DOHH2 (cell line): Measurements from ENCODE around the gene SLC6A12.

Experiments
- H3F3A ChIP-seq: fragments of 200-600 bp; sonication (generic), shearing (Covaris generic); 2 replicates; pipeline ENCODE4 v1.6.0; 2016; ENCODE audit warnings: antibody characterized with exemption, mild to moderate bottlenecking; ENCODE audit not compliant: control insufficient read depth, insufficient read depth
- H3K27ac ChIP-seq: fragments of 200-600 bp; sonication (generic); 2 replicates; pipeline ENCODE4 v1.5.1; 2014; ENCODE audit warnings: low read depth, mild to moderate bottlenecking, low read length, moderate library complexity
- H3K27me3 ChIP-seq: fragments of 200-600 bp; sonication (generic); 2 replicates; pipeline ENCODE4 v1.6.1; 2014; ENCODE audit warnings: mild to moderate bottlenecking, low read length, mixed read lengths; ENCODE audit not compliant: control insufficient read depth
- H3K36me3 ChIP-seq: fragments of 200-600 bp; sonication (generic); 2 replicates; pipeline ENCODE4 v1.6.1; 2014; ENCODE audit warnings: mild to moderate bottlenecking, low read length, moderate library complexity, mixed read lengths; ENCODE audit not compliant: control insufficient read depth
- H3K4me1 ChIP-seq: fragments of 200-600 bp; sonication (generic); 2 replicates; pipeline ENCODE4 v1.6.1; 2014; ENCODE audit warnings: mild to moderate bottlenecking, low read length, mixed read lengths; ENCODE audit not compliant: control insufficient read depth
- H3K4me2 ChIP-seq: fragments of 200-600 bp; sonication (generic); 2 replicates; pipeline ENCODE4 v1.6.0; 2014; ENCODE audit warnings: mild to moderate bottlenecking, low read length, moderate library complexity
- H3K4me3 ChIP-seq: fragments of 200-600 bp; sonication (generic); 2 replicates; pipeline ENCODE4 v1.5.1; 2014; ENCODE audit warnings: mild to moderate bottlenecking, low read length, mixed read lengths
- H3K79me2 ChIP-seq: fragments of 200-600 bp; sonication (generic); 2 replicates; pipeline ENCODE4 v1.6.1; 2014; ENCODE audit warnings: mild to moderate bottlenecking, low read length, mixed read lengths; ENCODE audit not compliant: control insufficient read depth
- H3K9me2 ChIP-seq: fragments of 200-600 bp; sonication (generic); replicated peaks from 2 replicates; pipeline ENCODE4 v1.6.1; 2014; ENCODE audit warnings: mild to moderate bottlenecking, low read length, mixed read lengths; ENCODE audit not compliant: control insufficient read depth
- H3K9me3 ChIP-seq: fragments of 200-600 bp; sonication (generic); 2 replicates; pipeline ENCODE4 v1.6.1; 2014; ENCODE audit warnings: antibody characterized with exemption, low read length, mixed read lengths; ENCODE audit not compliant: control insufficient read depth, insufficient read depth
- H4K20me1 ChIP-seq: fragments of 200-600 bp; sonication (generic); 2 replicates; pipeline ENCODE4 v1.6.0; 2014; ENCODE audit warnings: low read depth, mild to moderate bottlenecking, antibody characterized with exemption, low read length, moderate library complexity; ENCODE audit not compliant: control insufficient read depth, insufficient read depth
- CTCF ChIP-seq: fragments of 200-600 bp; sonication (generic); IDR thresholded peaks from one replicate; pipeline ENCODE4 v1.5.1; 2014; ENCODE audit warnings: antibody characterized with exemption, mild to moderate bottlenecking, low read depth, low read length; ENCODE audit not compliant: poor library complexity, severe bottlenecking
- EZH2phosphoT487 ChIP-seq: fragments of 200-600 bp; sonication (generic); IDR thresholded peaks from 2 replicates; pipeline ENCODE4 v1.6.1; 2017; ENCODE audit warnings: borderline replicate concordance, mild to moderate bottlenecking, antibody characterized with exemption, low read length, moderate library complexity, mixed read lengths

Gene SLC6A12

DNA sequence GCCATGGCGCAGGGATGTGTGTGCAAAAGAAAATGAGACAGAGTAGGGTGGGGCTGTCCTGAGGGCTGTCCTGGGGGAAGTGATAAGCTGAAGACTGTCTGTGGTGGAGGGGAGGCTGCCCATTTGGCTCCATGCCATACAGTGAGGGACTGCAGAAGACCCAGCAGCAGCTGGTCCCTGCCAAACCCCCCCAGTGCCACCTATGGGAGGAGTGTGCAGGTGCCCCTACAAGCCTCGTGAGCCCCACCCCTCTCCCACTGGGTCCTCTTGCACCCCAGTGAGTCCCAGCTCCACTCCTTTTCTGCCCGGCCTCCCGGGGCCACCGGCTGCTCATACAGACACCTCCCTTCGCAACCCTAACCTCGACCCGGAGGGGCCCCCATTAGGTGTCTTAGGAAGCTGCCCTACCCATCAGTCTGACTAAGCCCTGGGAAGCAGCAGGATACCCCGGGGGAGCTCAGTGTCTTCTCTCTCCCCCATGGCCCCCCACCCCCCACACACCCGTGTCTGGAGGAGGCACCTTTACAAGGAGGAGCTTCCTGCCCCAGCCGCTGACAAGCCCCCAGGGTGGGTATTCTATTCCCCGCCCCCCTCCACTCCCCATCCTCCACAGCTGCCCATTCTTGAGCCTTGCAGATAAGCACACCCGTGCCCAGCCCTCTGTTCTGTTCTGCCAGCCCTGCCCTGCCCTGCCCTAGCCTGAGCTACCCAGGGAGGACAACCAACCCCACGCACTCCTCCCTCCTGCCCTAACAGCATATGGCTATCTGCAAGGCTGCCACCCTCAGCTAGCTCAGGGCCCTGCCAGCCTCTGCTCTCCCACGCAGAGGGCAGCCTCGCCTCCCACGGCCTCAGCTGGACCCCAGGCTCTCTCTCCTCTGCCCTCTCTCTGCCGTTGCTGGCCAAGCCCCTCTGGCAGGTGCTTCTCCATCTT, 41.9 kb downstream of the SLC6A12 start:
- no peaks in the 10 kb centered on the region for H3K79me2 ChIP-seq
- H4K20me1 ChIP-seq, result no peaks in the 10 kb centered on the region
- TF ChIP-seq EZH2phosphoT487 (no peak), CTCF (no peak)
- no peaks in the 10 kb centered on the region for H3K4me1 ChIP-seq
- H3K27me3 ChIP-seq, result no peaks in the 10 kb centered on the region
- no peak overlapping the region for H3K4me3 ChIP-seq
- H3K9me3 ChIP-seq, result no peaks in the 10 kb centered on the region
- no peak overlapping the region for H3K27ac ChIP-seq
- no peaks in the 10 kb centered on the region for H3K9me2 ChIP-seq
- no peaks in the 10 kb centered on the region for H3F3A ChIP-seq
- no peak overlapping the region for H3K4me2 ChIP-seq
- H3K36me3 ChIP-seq, result no peaks in the 10 kb centered on the region

DNA sequence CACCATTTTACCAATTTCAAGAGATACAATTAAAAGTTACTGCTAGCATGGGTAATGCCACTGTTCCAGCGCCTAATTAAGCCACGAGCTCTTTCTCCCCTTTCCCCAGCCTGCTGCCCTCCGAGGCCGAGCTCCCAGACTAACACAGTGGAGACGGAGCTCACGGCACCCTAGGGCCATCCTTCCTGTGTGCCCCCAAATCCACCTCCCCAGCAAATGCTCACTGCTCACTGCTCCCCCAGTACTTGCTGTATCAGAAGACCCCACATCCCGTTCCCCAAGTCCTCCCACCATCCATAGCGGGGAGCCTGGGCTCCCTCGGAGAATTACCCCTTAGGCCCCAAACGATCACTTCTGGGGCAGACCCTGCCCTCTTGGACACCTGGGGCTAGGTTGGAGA, 42.7 kb downstream of the SLC6A12 start:
- Histone ChIP-seq H3K4me2 (no peak overlapping the region), H3F3A (no peaks in the 10 kb centered on the region), H3K4me3 (no peak overlapping the region)

DNA sequence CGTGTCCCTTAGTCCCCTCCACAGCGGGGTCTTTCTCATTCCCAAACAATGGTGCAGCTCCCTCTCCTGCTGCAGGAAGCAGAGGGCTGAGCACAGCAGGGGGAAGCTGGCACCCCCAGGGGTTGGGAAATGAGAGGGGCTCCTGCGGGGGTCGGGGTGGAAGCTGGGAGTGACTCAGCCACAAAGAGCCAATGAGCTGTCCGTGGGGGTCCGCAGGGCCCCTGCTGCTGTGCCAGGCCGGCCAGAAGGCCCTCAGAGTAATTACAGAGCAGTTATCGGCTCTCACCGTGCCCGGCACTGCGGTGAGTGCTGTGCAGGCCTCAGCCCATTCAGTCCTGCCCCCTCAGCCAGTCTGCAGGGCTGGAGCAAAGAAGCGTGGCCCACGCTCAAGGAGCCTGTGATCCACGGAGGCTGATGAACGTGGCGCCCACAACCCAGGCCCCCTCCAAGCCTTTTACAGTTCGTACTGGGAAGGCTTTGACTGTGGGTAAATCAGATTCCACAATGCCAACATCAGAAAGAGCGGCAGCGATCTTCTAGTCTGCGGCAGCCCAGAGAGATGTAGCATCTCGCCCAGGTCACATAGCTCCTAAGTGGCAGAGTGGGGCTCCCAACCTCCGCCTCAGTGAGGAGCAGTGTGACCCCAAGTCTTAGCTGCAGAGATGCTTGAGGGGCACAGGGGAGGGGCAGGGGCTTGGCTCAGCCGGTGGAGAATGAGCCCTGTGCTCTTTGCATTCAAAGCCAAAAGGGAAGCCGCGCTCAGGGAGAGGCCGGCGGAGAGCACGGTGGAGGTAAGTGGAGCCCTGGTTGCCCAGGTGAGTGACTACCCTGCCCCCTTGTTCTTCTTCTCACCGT, 43.4 kb downstream of the SLC6A12 start:
- no peak overlapping the region for H3K4me3 ChIP-seq

More for the DNA sequence above, 42.7 kb downstream of the SLC6A12 start:
- Histone ChIP-seq H3K4me1 (no peaks in the 10 kb centered on the region), H3K27ac (no peak overlapping the region), H3K27me3 (no peaks in the 10 kb centered on the region), H4K20me1 (no peaks in the 10 kb centered on the region), H3K79me2 (no peaks in the 10 kb centered on the region), H3K9me2 (no peaks in the 10 kb centered on the region), H3K36me3 (no peaks in the 10 kb centered on the region), H3K9me3 (no peaks in the 10 kb centered on the region)
- TF ChIP-seq EZH2phosphoT487 (no peak), CTCF (no peak)

More for the DNA sequence above, 43.4 kb downstream of the SLC6A12 start:
- no peak for TF ChIP-seq EZH2phosphoT487
- no peak for TF ChIP-seq CTCF
- Histone ChIP-seq H3K9me3 (no peaks in the 10 kb centered on the region), H3F3A (no peaks in the 10 kb centered on the region), H3K4me2 (no peak overlapping the region), H3K27me3 (no peaks in the 10 kb centered on the region), H3K79me2 (no peaks in the 10 kb centered on the region), H3K36me3 (no peaks in the 10 kb centered on the region), H3K9me2 (no peaks in the 10 kb centered on the region), H4K20me1 (no peaks in the 10 kb centered on the region), H3K4me1 (no peaks in the 10 kb centered on the region), H3K27ac (no peak overlapping the region)
